Cardiac muscle cell (in vitro differentiated cells and primary cell): Measurements from ENCODE around the gene TM2D3. TPM values are rescaled to one million over a fixed set of nuclear protein-coding genes. Genes with fewer than 3 reads are reported as not detected.

Experiments
- DNase-seq, 2 donors: peaks; one replicate each; pipeline versions ENCODE4 v3.0.0 to v3.0.0-alpha.2; 2010 to 2017; ENCODE audit warnings: low read depth in 1 of 2, low spot score in 1 of 2
- H3K27ac ChIP-seq: fragments of 200-600 bp; sonication (generic); 2 replicates; pipeline ENCODE4 v1.5.1; 2016
- H3K27me3 ChIP-seq: fragments of 200-600 bp; sonication (generic); 2 replicates; pipeline ENCODE4 v1.6.0; 2016; ENCODE audit warnings: control low read depth
- H3K36me3 ChIP-seq: fragments of 200-600 bp; sonication (generic); 2 replicates; pipeline ENCODE4 v1.5.1; 2016; ENCODE audit warnings: control low read depth
- H3K4me1 ChIP-seq: fragments of 200-600 bp; sonication (generic); 2 replicates; pipeline ENCODE4 v1.8.1; 2017; ENCODE audit warnings: low read depth, mild to moderate bottlenecking, mixed run types
- H3K4me3 ChIP-seq: fragments of 200-600 bp; sonication (generic); 2 replicates; pipeline ENCODE4 v1.5.1; 2016; ENCODE audit warnings: mild to moderate bottlenecking
- H3K9me3 ChIP-seq: fragments of 200-600 bp; sonication (generic); 2 replicates; pipeline ENCODE4 v1.5.1; 2017; ENCODE audit warnings: low read depth, mild to moderate bottlenecking, control low read depth
- polyA plus RNA-seq: library from polyadenylated mRNA; unstranded; fragments of >200 nt; fragmentation: Nextera tagmentation; extraction: Ambion mirVana; gene quantifications from 2 replicates; pipeline ENCODE4 v1.2.1, GENCODE V29; 2016
- total RNA-seq: library from RNA; depleted of rRNA; stranded (reverse); fragments of >200 nt; gene quantifications from 2 replicates; pipeline ENCODE4 v1.2.3, GENCODE V29; 2016
- TF ChIP-seq, protein P1 (sequence below): IDR thresholded peaks from 2 replicates; pipeline ENCODE4 v1.5.1; 2012; ENCODE audit warnings: low read depth, mild to moderate bottlenecking, low read length

TM2D3 gene
- total and polyA plus RNA-seq, 2 experiments from 2014 or later, result 36.3 to 65.4 TPM

DNA sequence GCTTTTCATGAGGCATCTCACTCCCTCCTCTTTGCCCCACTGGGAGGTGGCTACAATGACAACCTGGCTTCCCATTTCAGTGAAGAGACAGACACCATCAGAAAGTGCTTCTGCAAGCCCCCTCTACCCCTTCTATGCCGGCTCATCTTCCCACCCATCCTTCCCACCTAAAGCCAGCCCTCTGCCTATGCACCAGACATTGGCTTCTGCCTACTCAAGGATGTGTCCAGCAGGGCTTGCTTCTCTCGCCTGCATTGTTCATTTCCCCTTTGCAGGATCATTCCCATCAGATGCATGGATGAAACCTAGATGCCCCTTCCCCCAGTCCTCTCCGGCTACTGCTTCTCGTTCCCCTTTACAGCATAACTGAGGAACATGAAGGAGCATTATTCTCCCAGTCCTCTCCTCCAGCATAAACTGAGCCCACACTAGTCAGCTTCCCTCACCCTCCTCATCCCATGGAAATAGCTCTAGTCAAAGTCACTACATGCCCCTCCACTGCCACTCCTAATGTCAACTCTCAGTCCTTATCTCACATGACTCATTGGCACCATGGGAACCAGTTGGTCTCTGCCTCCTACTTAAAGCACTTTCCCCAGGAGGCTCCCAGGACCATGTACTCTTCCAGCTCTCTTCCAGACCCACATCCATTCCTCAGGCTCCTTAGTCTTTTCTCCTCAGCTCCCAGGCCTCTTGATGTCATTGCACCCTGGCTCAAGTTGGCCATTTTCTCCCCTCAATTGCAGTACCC lies 47.9 kb downstream of the TM2D3 start:
- no peak for DNase-seq
- H3K27ac ChIP-seq, result no peak overlapping the region
- no peak overlapping the region for H3K4me3 ChIP-seq
- no peaks in the 10 kb centered on the region for H3K4me1 ChIP-seq
- H3K9me3 ChIP-seq, result no peaks in the 10 kb centered on the region
- H3K36me3 ChIP-seq, result no peaks in the 10 kb centered on the region
- no peaks in the 10 kb centered on the region for H3K27me3 ChIP-seq
- TF ChIP-seq, protein P1, sequence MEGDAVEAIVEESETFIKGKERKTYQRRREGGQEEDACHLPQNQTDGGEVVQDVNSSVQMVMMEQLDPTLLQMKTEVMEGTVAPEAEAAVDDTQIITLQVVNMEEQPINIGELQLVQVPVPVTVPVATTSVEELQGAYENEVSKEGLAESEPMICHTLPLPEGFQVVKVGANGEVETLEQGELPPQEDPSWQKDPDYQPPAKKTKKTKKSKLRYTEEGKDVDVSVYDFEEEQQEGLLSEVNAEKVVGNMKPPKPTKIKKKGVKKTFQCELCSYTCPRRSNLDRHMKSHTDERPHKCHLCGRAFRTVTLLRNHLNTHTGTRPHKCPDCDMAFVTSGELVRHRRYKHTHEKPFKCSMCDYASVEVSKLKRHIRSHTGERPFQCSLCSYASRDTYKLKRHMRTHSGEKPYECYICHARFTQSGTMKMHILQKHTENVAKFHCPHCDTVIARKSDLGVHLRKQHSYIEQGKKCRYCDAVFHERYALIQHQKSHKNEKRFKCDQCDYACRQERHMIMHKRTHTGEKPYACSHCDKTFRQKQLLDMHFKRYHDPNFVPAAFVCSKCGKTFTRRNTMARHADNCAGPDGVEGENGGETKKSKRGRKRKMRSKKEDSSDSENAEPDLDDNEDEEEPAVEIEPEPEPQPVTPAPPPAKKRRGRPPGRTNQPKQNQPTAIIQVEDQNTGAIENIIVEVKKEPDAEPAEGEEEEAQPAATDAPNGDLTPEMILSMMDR, result no peak

DNA sequence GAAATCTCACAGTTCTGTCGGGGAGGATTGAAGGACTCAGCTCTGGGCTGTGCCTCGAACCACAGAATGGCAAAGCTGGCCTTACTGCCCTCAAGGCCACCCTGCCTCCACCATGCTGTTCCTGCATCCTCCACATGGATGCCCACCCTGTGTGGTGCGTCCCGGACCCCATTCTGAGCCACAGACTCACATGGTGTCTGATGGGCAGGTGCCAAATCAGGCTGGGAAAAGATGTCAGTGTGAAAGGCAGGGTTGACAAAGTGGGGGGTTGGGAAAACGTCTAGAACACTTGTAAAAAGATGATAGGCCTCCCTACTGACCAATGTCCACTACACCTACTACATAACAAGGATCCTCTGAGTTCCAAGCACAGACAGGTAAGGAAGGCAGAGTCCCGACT lies 49.4 kb downstream of the TM2D3 start:
- Histone ChIP-seq H3K9me3 (no peaks in the 10 kb centered on the region), H3K4me3 (no peak overlapping the region), H3K36me3 (no peaks in the 10 kb centered on the region), H3K27ac (no peak overlapping the region), H3K27me3 (no peaks in the 10 kb centered on the region), H3K4me1 (no peaks in the 10 kb centered on the region)
- DNase-seq, result no peak
- TF ChIP-seq, protein P1, result no peak

DNA sequence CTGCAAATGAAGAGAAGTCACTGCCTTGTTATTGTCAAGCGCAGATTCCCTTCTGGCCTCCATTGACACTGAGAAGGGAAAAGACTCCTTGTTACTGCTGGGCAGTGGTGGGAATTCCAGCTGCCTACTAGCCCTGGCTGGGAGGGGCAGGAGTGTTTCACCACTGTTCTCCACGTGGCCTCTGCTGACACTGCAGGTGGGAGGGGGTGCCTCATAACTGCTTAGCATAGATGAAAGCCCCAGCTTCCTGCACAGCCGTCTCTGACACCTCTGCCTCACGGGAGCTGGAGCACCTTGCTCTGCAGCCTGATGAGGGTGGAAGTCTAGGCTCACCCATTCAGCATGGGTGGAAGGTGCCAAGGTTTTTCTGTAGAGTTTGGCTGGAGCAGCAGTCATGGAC lies 52.1 kb downstream of the TM2D3 start:
- TF ChIP-seq, protein P1, result no peak

DNA sequence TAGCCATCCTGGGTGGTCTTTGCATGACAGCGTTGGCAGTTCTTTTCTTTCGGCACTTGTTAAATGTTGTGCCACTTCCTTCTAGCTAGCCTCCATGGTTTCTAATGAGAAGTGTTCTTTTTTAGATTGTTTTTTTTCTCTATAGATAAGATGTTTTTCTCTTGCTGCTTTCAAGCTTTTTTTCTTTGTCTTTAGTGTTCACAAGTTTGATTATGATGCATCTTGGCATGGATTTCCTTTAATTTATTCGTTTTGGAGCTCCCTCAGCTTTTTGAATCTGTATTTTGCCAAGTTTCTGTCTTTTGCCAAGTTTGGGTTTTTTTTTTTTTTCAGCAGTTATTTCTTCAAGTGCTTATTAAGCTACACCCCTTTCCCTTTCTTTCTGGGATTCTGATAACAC lies 53.1 kb downstream of the TM2D3 start:
- Histone ChIP-seq H3K4me3 (no peak overlapping the region), H3K9me3 (no peaks in the 10 kb centered on the region), H3K36me3 (no peaks in the 10 kb centered on the region), H3K27me3 (no peaks in the 10 kb centered on the region), H3K4me1 (no peaks in the 10 kb centered on the region), H3K27ac (no peak overlapping the region)
- TF ChIP-seq, protein P1, result no peak
- no peak for DNase-seq

More for the DNA sequence above, 52.1 kb downstream of the TM2D3 start:
- Histone ChIP-seq H3K4me3 (no peak overlapping the region), H3K9me3 (no peaks in the 10 kb centered on the region), H3K27ac (no peak overlapping the region), H3K27me3 (no peaks in the 10 kb centered on the region), H3K4me1 (no peaks in the 10 kb centered on the region), H3K36me3 (no peaks in the 10 kb centered on the region)
- DNase-seq, result peak in 1 of 2 donors; percentile 38

DNA sequence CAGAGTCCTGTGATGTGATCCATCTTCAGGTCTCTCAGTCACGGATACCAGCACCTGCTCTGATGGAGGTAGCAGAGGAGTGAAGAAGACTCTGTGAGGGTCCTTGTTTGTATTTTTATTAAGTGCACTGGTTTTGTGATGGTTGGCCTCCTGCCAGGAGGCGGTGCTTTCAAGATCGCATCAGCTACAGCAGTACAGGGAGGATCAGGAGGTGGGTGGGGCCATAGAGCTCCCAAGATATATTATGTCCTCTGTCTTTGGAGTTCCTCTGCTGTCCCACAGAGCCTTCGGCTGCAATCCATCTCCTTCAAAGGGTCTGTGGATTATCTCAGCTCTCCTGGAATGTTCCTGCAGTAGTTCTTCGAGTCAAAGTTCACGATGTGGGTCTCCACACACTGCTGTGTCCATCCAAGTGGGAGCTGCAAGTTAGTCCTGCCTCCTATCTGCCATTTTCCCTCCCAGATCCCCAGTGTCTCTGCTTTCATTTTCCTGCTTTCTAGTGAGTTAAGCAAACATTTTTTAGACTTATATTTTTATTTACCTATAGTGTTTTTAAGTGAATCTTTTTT lies 54.7 kb downstream of the TM2D3 start:
- no peak overlapping the region for H3K4me3 ChIP-seq
- no peaks in the 10 kb centered on the region for H3K9me3 ChIP-seq
- H3K27ac ChIP-seq, result no peak overlapping the region
- TF ChIP-seq, protein P1, result no peak
- no peaks in the 10 kb centered on the region for H3K27me3 ChIP-seq
- DNase-seq, result no peak
- H3K36me3 ChIP-seq, result no peaks in the 10 kb centered on the region
- H3K4me1 ChIP-seq, result no peaks in the 10 kb centered on the region
